GM23338 (cell line): Measurements from ENCODE around the gene AMPD3. TPM values are rescaled to one million over a fixed set of nuclear protein-coding genes. Genes with fewer than 3 reads are reported as not detected.

ENCODE experiments used
- ATAC-seq: fragments of 200-7000 bp; cut with Tn5 transposase; 3 replicates; pipeline ENCODE4 v1.9.1; 2020
- DNase-seq: peaks from one replicate; pipeline ENCODE4 v3.0.0-alpha.2; 2015; ENCODE audit warnings: low spot score
- H2AFZ ChIP-seq: fragments of 200-600 bp; sonication (generic); 2 replicates; pipeline ENCODE4 v1.8.0; 2016; ENCODE audit warnings: antibody characterized with exemption, mild to moderate bottlenecking, moderate library complexity
- H3F3A ChIP-seq: fragments of 200-600 bp; sonication (generic); replicated peaks from 2 replicates; pipeline ENCODE4 v1.8.0; 2017; ENCODE audit warnings: antibody characterized with exemption, mixed run types, low read depth
- H3K27ac ChIP-seq: fragments of 200-600 bp; sonication (generic); 2 replicates; pipeline ENCODE4 v1.6.1; 2016; ENCODE audit warnings: low read depth
- H3K27me3 ChIP-seq: fragments of 200-600 bp; sonication (generic); 2 replicates; pipeline ENCODE4 v1.8.0; 2016; ENCODE audit warnings: mild to moderate bottlenecking, mixed run types, moderate library complexity; ENCODE audit not compliant: insufficient read depth
- H3K36me3 ChIP-seq: fragments of 200-600 bp; sonication (generic); 2 replicates; pipeline ENCODE4 v1.8.0; 2016; ENCODE audit warnings: mild to moderate bottlenecking; ENCODE audit not compliant: insufficient read depth
- H3K4me1 ChIP-seq: fragments of 200-600 bp; sonication (generic); 2 replicates; pipeline ENCODE4 v1.8.0; 2016; ENCODE audit warnings: mild to moderate bottlenecking, moderate library complexity; ENCODE audit not compliant: insufficient read depth
- H3K4me2 ChIP-seq: fragments of 200-600 bp; sonication (generic); 2 replicates; pipeline ENCODE4 v1.7.1; 2017; ENCODE audit warnings: mixed run types
- H3K4me3 ChIP-seq: fragments of 200-600 bp; sonication (generic); 2 replicates; pipeline ENCODE4 v1.6.1; 2016; ENCODE audit warnings: mixed run types
- H3K79me2 ChIP-seq: fragments of 200-600 bp; sonication (generic); replicated peaks from 2 replicates; pipeline ENCODE4 v1.8.0; 2017; ENCODE audit warnings: mild to moderate bottlenecking; ENCODE audit not compliant: insufficient read depth
- H3K9me2 ChIP-seq: fragments of 200-600 bp; sonication (generic); 2 replicates; pipeline ENCODE4 v1.8.0; 2017; ENCODE audit not compliant: insufficient read depth
- H4K20me1 ChIP-seq: fragments of 200-600 bp; sonication (generic); replicated peaks from 2 replicates; pipeline ENCODE4 v1.8.0; 2017; ENCODE audit warnings: mild to moderate bottlenecking; ENCODE audit not compliant: insufficient read depth
- H3K27ac Mint-ChIP-seq: 2 replicates; pipeline ENCODE4 v1.8.0; 2020; ENCODE audit warnings: inconsistent platforms, mild to moderate bottlenecking, moderate library complexity, mixed read lengths
- H3K27me3 Mint-ChIP-seq: 3 replicates; pipeline ENCODE4 v1.8.0; 2022; ENCODE audit warnings: low read depth, mild to moderate bottlenecking, moderate library complexity, mixed read lengths, inconsistent platforms; ENCODE audit not compliant: insufficient read depth, poor library complexity
- H3K36me3 Mint-ChIP-seq: 3 replicates; pipeline ENCODE4 v1.8.0; 2021; ENCODE audit warnings: low read depth, mild to moderate bottlenecking, inconsistent platforms, moderate library complexity, mixed read lengths
- H3K4me1 Mint-ChIP-seq: 3 replicates; pipeline ENCODE4 v1.8.0; 2020; ENCODE audit warnings: mild to moderate bottlenecking, inconsistent platforms, mixed read lengths
- H3K4me3 Mint-ChIP-seq: 3 replicates; pipeline ENCODE4 v1.8.0; 2021; ENCODE audit warnings: moderate library complexity, mild to moderate bottlenecking, inconsistent platforms, mixed read lengths
- H3K9me3 Mint-ChIP-seq: 3 replicates; pipeline ENCODE4 v1.8.0; 2020; ENCODE audit warnings: moderate library complexity, mild to moderate bottlenecking, inconsistent platforms, mixed read lengths
- CREB1 ChIP-seq: fragments of 250-450 bp; sonication (Bioruptor Pico); IDR thresholded peaks from 2 replicates; pipeline ENCODE4 v1.5.0; 2020; ENCODE audit warnings: low read depth, mild to moderate bottlenecking, moderate library complexity
- CTCF ChIP-seq, 2 experiments: fragments of 200-600 bp in 1 of 2; sonication (generic) in 1 of 2; conservative IDR thresholded peaks; 2 replicates each; pipeline versions ENCODE4 v1.5.1 to v1.6.1; 2016 to 2017; ENCODE audit warnings: antibody characterized with exemption in 2 of 2, low read depth in 2 of 2, mild to moderate bottlenecking in 2 of 2, moderate library complexity in 1 of 2
- EZH2 ChIP-seq: fragments of 200-600 bp; sonication (generic); IDR thresholded peaks from one replicate; pipeline ENCODE4 v1.8.0; 2017; ENCODE audit warnings: antibody characterized with exemption, mild to moderate bottlenecking, low read depth; ENCODE audit not compliant: unreplicated experiment
- EZH2phosphoT487 ChIP-seq: fragments of 200-600 bp; sonication (generic); IDR thresholded peaks from one replicate; pipeline ENCODE4 v1.8.1; 2018; ENCODE audit warnings: antibody characterized with exemption; ENCODE audit not compliant: unreplicated experiment
- JUNB ChIP-seq: IDR thresholded peaks from one replicate; pipeline ENCODE4 v1.6.1; 2016; ENCODE audit warnings: antibody characterized with exemption; ENCODE audit not compliant: unreplicated experiment
- NANOG ChIP-seq: IDR thresholded peaks from 2 replicates; pipeline ENCODE4 v1.6.1; 2016; ENCODE audit warnings: antibody characterized with exemption, borderline replicate concordance
- POLR2AphosphoS5 ChIP-seq: IDR thresholded peaks from 2 replicates; pipeline ENCODE4 v1.6.1; 2016; ENCODE audit warnings: antibody characterized with exemption, low read depth
- REST ChIP-seq: IDR thresholded peaks from one replicate; pipeline ENCODE4 v1.6.1; 2018; ENCODE audit warnings: antibody characterized with exemption; ENCODE audit not compliant: unreplicated experiment
- STAT1 ChIP-seq: IDR thresholded peaks from one replicate; pipeline ENCODE4 v1.6.1; 2016; ENCODE audit warnings: antibody characterized with exemption; ENCODE audit not compliant: unreplicated experiment
- ZNF114 ChIP-seq: fragments of 250-450 bp; sonication (Bioruptor Pico); IDR thresholded peaks from 2 replicates; pipeline ENCODE4 v1.5.0; 2020; ENCODE audit warnings: mild to moderate bottlenecking, moderate library complexity
- ZNF331 ChIP-seq: fragments of 250-450 bp; sonication (Bioruptor Pico); IDR thresholded peaks from 2 replicates; pipeline ENCODE4 v1.5.0; 2020; ENCODE audit warnings: low read depth, mild to moderate bottlenecking, moderate library complexity
- ZNF462 ChIP-seq: fragments of 250-450 bp; sonication (Bioruptor Pico); IDR thresholded peaks from 2 replicates; pipeline ENCODE4 v1.5.0; 2020; ENCODE audit warnings: mild to moderate bottlenecking, moderate library complexity
- polyA plus RNA-seq: library from polyadenylated mRNA; unstranded; fragments of >200 nt; fragmentation: Nextera tagmentation; extraction: Ambion mirVana; gene quantifications from 2 replicates; pipeline ENCODE4 v1.2.1, GENCODE V29; 2016
- total RNA-seq: library from RNA; depleted of rRNA; stranded (reverse); fragments of >200 nt; shearing (Covaris generic); gene quantifications from 2 replicates; pipeline ENCODE4 v1.2.3, GENCODE V29; 2014
- TF ChIP-seq, protein P1 (sequence below): IDR thresholded peaks from 2 replicates; pipeline ENCODE4 v1.6.1; 2016; ENCODE audit warnings: antibody characterized with exemption

Gene AMPD3
- total and polyA plus RNA-seq, 2 experiments from 2014 or later, result 1.6 to 2.1 TPM

- H3K9me2 ChIP-seq, result 0 out of 2 replicates have a peak, but pooled peaks cover 3% of the 10 kb centered on the region
- Mint-ChIP-seq H3K36me3 (no peaks in the 10 kb centered on the region), H3K9me3 (peaks cover 6% of the 10 kb centered on the region; the same call in 2 of the 3 replicates), H3K27ac (no peak overlapping the region), H3K4me3 (no peak overlapping the region), H3K4me1 (peaks cover 14% of the 10 kb centered on the region; the same call in 2 of the 3 replicates), H3K27me3 (peaks cover 2% of the 10 kb centered on the region)
- H3K4me2 ChIP-seq, result no peak overlapping the region
- H4K20me1 ChIP-seq, result no peaks in the 10 kb centered on the region
- H3K36me3 ChIP-seq, result no peaks in the 10 kb centered on the region
- no peak overlapping the region for H3K4me3 ChIP-seq
- no peaks in the 10 kb centered on the region for H3K27me3 ChIP-seq
- H3K4me1 ChIP-seq, result no peaks in the 10 kb centered on the region
- TF ChIP-seq CREB1 (CRISPR knock-in tag), result no peak
- TF ChIP-seq EZH2phosphoT487, result no peak
- TF ChIP-seq, protein P1, sequence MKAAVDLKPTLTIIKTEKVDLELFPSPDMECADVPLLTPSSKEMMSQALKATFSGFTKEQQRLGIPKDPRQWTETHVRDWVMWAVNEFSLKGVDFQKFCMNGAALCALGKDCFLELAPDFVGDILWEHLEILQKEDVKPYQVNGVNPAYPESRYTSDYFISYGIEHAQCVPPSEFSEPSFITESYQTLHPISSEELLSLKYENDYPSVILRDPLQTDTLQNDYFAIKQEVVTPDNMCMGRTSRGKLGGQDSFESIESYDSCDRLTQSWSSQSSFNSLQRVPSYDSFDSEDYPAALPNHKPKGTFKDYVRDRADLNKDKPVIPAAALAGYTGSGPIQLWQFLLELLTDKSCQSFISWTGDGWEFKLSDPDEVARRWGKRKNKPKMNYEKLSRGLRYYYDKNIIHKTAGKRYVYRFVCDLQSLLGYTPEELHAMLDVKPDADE, result no peak
- no peak for TF ChIP-seq JUNB
- no peak for TF ChIP-seq REST
- no peak for TF ChIP-seq ZNF462 (CRISPR knock-in tag)
- no peak for TF ChIP-seq EZH2
- no peak for TF ChIP-seq NANOG
- no peak for TF ChIP-seq CTCF (conservative IDR thresholded peaks at IDR 0.05; ENCODE audit: low read depth in 2 of 2)
- no peak for TF ChIP-seq ZNF331 (CRISPR knock-in tag)
- no peak for TF ChIP-seq STAT1
- no peak for TF ChIP-seq ZNF114 (CRISPR knock-in tag)
- no peak for TF ChIP-seq POLR2AphosphoS5
- no peak overlapping the region for H3K27ac ChIP-seq
- H2AFZ ChIP-seq, result no peak overlapping the region
- ATAC-seq (no peak), DNase-seq (no peak)
- H3K79me2 ChIP-seq, result no peaks in the 10 kb centered on the region
- no peaks in the 10 kb centered on the region for H3F3A ChIP-seq
Measured at GRCh38 chr11:10474551-10474950, 19.5 kb downstream of the AMPD3 start.
